Suppressor macrophage (primary cell): Measurements from ENCODE around the gene GSTA3.
"Not testable (repeated sequence)": the region's sequence is repeated elsewhere in the genome, so short reads cannot be mapped to it uniquely, and the experiment has no call there.

Experiments
- DNase-seq, 4 experiments: peaks; one replicate each; pipeline ENCODE4 v3.0.0-alpha.2; 2020 to 2022

The GSTA3 gene

DNA sequence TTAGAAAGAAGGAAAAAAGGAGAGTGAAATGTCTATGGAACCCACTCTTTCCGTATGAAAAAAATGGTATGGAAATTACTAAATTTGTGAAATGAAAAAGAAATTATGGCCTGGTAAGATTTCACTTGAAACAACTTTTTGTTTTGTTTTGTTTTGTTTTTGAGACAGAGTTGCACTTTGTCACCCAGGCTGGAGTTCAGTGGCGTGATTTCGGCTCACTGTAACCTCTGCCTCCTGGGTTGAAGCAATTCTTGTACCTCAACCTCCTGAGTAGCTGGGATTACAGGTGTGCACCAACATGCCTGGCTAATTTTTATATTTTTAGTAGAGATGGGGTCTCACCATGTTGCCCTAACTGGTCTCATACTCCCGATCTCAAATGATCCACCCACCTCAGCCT, 51.1 kb downstream of the GSTA3 start:
- DNase-seq: no peak

DNA sequence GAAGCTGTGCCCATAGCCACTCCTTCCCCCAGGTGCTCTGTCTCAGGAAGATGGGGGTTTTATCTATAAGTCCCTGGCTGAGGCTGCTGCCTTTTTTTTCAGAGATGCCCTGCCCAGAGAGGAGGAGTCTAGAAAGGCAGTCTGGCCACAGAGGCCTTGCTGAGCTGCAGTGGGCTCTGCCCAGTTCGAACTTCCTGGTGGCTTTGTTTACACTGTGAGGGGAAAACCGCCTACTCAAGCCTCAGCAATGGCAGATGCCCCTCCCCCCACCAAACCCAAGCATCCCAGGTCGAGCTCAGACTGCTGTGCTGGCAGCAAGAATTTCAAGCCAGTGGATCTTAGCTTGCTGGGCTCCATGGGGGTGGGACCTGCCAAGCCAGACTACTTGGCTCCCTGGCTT, 53.4 kb downstream of the GSTA3 start:
- DNase-seq: not testable (repeated sequence)

DNA sequence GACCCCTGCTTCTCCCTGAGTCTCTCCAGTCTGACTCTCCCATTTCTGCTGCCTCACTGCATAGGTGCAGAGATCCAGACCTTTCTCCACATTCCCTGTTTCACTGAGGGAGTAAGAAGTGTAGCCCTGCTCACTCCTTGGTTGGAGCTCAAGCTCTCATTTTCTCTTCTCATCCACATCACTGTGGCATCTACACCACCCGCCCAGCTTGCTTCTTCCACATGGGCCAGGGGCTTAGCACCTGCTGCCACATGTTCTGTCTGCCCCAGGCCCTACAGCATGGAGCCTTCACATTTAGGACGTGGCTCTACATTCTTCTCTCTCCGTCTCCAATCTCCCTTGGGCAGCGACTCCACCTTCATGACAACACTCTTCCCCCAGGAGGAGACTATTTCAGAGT, 60.4 kb downstream of the GSTA3 start:
- no peak for DNase-seq
